Gastrocnemius medialis (tissue), 4 donors: ENCODE measurements around the gene STON2. TPM values are rescaled to one million over a fixed set of nuclear protein-coding genes. Genes with fewer than 3 reads are reported as not detected.

ENCODE experiments used
- ATAC-seq, 2 donors: fragments of 150-250 bp; one replicate each; pipeline ENCODE4 v1.9.1; 2016
- DNase-seq, 2 donors: peaks; one replicate each; pipeline ENCODE4 v3.0.0-alpha.2; 2019
- H3K27ac ChIP-seq, 4 donors: fragments of 200-600 bp; sonication (generic); 1 replicate in 1 of 4; 2 replicates in 3 of 4; pipeline ENCODE4 v1.5.1; 2016 to 2018; ENCODE audit warnings: mild to moderate bottlenecking in 2 of 4, moderate library complexity in 1 of 4
- H3K27me3 ChIP-seq, 3 donors: fragments of 200-600 bp; sonication (generic) in 2 of 3; 1 replicate in 1 of 3; 2 replicates in 2 of 3; pipeline versions ENCODE4 v1.5.1 to v1.6.0; 2016 to 2019; ENCODE audit warnings: mild to moderate bottlenecking in 1 of 3, moderate library complexity in 1 of 3
- H3K36me3 ChIP-seq, 2 donors: fragments of 200-600 bp; sonication (generic) in 1 of 2; one replicate each; pipeline ENCODE4 v1.5.1; 2017 to 2018
- H3K4me1 ChIP-seq, 2 donors: fragments of 200-600 bp; sonication (generic) in 1 of 2; one replicate each; pipeline ENCODE4 v1.5.1; 2016 to 2017; ENCODE audit warnings: mild to moderate bottlenecking in 2 of 2
- H3K4me3 ChIP-seq, 4 donors: fragments of 200-600 bp; sonication (generic) in 3 of 4; 1 replicate in 1 of 4; 2 replicates in 3 of 4; pipeline ENCODE4 v1.5.1; 2016 to 2019; ENCODE audit warnings: mild to moderate bottlenecking in 2 of 4
- H3K9me3 ChIP-seq, 3 donors: fragments of 200-600 bp; sonication (generic) in 2 of 3; 1 replicate in 1 of 3; 2 replicates in 2 of 3; pipeline ENCODE4 v1.5.1; 2016 to 2019
- POLR2A ChIP-seq, 2 donors: fragments of 450-650 bp; IDR thresholded peaks; one replicate each; pipeline ENCODE4 v1.6.1; 2017; ENCODE audit warnings: antibody characterized with exemption in 2 of 2, mild to moderate bottlenecking in 2 of 2, moderate library complexity in 2 of 2
- in situ Hi-C, 4 donors: fragments of 200-750 bp; cut with MboI; loops; one replicate each; pipeline versions ENCODE4 v1.15.0 to v1.8.0; 2017; ENCODE audit warnings: low sequenced_read_pairs in 4 of 4
- intact Hi-C: fragments of 100-400 bp; cut with DNase I; formaldehyde crosslinking; loops from one replicate; pipeline ENCODE4 v1.15.1; 2023; ENCODE audit warnings: low total_unique reads
- total RNA-seq, 4 donors: library from RNA; depleted of rRNA; stranded (reverse); fragments of >200 nt; gene quantifications; one replicate each; pipeline versions ENCODE4 v1.1.0 to v1.2.3, GENCODE V29; 2016
- TF ChIP-seq, protein P1 (sequence below), 5 experiments: fragments of 450-650 bp in 3 of 5; fragments of 200-600 bp in 2 of 5; sonication (generic) in 2 of 5; IDR thresholded peaks in 4 of 5; conservative IDR thresholded peaks in 1 of 5; 1 replicate in 4 of 5; 2 replicates in 1 of 5; pipeline ENCODE4 v1.5.1; 2016 to 2019; ENCODE audit warnings: antibody characterized with exemption in 5 of 5, mild to moderate bottlenecking in 3 of 5, moderate library complexity in 3 of 5

STON2 gene
- total RNA-seq, 4 donors from 2014 or later, result 60.2 to 198 (median 161) TPM

DNA sequence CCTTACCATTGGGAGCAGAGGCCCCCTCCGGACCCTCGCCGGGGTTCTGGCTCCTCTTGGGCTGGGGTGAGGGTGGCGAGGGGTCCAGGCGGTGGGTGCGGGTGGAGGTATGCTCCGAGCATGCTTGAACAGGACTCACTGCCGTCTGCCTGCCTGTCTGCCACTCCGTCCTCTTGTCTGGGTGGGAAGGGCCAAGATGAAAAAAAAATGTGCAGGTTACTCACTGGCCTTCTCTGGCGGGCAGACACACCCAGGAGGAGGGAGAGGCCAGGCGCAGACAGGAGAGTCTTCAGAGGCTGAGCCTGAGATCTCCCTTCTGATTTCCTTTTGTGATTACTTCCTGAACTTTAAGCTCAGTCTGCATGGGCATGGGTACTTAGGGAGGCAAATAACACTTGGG, 76.1 kb downstream of the STON2 start:
- no peaks in the 10 kb centered on the region for H3K27me3 ChIP-seq
- no peak for DNase-seq
- in situ Hi-C loops, result no loop called here
- intact Hi-C loops, result no loop called here
- no peaks in the 10 kb centered on the region for H3K36me3 ChIP-seq
- no peak for ATAC-seq
- H3K4me3 ChIP-seq, result no peak overlapping the region
- H3K9me3 ChIP-seq, result no peaks in the 10 kb centered on the region
- H3K4me1 ChIP-seq, result no peaks in the 10 kb centered on the region
- no peak for TF ChIP-seq POLR2A (IDR thresholded peaks at IDR 0.05)
- TF ChIP-seq, protein P1, sequence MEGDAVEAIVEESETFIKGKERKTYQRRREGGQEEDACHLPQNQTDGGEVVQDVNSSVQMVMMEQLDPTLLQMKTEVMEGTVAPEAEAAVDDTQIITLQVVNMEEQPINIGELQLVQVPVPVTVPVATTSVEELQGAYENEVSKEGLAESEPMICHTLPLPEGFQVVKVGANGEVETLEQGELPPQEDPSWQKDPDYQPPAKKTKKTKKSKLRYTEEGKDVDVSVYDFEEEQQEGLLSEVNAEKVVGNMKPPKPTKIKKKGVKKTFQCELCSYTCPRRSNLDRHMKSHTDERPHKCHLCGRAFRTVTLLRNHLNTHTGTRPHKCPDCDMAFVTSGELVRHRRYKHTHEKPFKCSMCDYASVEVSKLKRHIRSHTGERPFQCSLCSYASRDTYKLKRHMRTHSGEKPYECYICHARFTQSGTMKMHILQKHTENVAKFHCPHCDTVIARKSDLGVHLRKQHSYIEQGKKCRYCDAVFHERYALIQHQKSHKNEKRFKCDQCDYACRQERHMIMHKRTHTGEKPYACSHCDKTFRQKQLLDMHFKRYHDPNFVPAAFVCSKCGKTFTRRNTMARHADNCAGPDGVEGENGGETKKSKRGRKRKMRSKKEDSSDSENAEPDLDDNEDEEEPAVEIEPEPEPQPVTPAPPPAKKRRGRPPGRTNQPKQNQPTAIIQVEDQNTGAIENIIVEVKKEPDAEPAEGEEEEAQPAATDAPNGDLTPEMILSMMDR (IDR thresholded peaks at IDR 0.05 in 4 of 5, conservative IDR thresholded peaks at IDR 0.05 in 1 of 5), result no peak
- H3K27ac ChIP-seq, result no peak overlapping the region

DNA sequence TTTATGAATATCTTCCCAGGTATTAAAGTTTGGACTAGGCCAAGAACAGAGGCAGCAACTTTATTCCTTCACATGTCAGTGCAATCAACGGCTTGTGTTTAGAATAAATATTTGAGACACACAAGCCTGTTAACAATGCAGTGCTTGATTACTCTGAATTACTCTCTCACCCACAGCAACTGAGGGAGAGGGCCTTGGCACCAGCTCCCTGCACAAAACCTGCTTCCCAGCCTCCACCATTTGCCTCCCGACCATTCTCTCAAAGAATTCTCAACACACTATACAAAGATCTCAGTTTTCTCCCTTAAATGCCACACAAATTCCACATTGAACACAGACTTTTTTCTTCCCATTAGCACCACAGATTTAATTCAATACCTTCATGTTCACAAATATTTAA, 77.0 kb downstream of the STON2 start:
- no peak for ATAC-seq
- H3K9me3 ChIP-seq, result no peaks in the 10 kb centered on the region
- in situ Hi-C loops, result no loop called here
- H3K4me3 ChIP-seq, result no peak overlapping the region
- H3K27me3 ChIP-seq, result no peaks in the 10 kb centered on the region
- no peaks in the 10 kb centered on the region for H3K4me1 ChIP-seq
- TF ChIP-seq, protein P1 (IDR thresholded peaks at IDR 0.05 in 4 of 5, conservative IDR thresholded peaks at IDR 0.05 in 1 of 5), result no peak
- TF ChIP-seq POLR2A (IDR thresholded peaks at IDR 0.05), result no peak
- H3K27ac ChIP-seq, result no peak overlapping the region
- no peak for DNase-seq
- intact Hi-C loops, result no loop called here
- H3K36me3 ChIP-seq, result no peaks in the 10 kb centered on the region

DNA sequence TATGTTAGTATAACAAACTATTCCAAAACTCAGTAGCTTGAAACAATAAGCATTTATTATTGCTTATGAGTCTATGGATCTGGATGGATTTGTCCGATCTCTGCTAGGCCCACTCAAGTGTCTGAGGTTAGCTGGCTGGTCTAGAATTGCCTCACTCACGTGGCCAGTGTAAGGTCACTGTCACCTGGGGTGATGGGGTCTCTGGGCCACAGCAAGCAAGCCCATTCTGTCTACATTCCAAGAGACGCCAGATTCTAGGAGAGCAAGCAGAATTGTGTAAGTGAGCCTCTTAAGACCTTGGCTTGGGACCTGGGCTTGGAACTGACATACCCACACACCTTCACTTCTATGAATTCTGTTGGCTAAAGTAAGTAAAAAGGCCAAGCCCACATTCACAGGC, 80.2 kb downstream of the STON2 start:
- ATAC-seq (no peak), DNase-seq (no peak)
- H3K4me1 ChIP-seq, result peaks cover 5 to 12% of the 10 kb centered on the region in 2 donors
- H3K27ac ChIP-seq, result no peak overlapping the region
- no peak overlapping the region for H3K4me3 ChIP-seq
- TF ChIP-seq, protein P1 (IDR thresholded peaks at IDR 0.05 in 4 of 5, conservative IDR thresholded peaks at IDR 0.05 in 1 of 5), result no peak
- no peak for TF ChIP-seq POLR2A (IDR thresholded peaks at IDR 0.05)
- no peaks in the 10 kb centered on the region for H3K9me3 ChIP-seq
- H3K36me3 ChIP-seq, result no peaks in the 10 kb centered on the region
- intact Hi-C loops (no loop called here), in situ Hi-C loops (no loop called here)
- H3K27me3 ChIP-seq, result no peaks in the 10 kb centered on the region

DNA sequence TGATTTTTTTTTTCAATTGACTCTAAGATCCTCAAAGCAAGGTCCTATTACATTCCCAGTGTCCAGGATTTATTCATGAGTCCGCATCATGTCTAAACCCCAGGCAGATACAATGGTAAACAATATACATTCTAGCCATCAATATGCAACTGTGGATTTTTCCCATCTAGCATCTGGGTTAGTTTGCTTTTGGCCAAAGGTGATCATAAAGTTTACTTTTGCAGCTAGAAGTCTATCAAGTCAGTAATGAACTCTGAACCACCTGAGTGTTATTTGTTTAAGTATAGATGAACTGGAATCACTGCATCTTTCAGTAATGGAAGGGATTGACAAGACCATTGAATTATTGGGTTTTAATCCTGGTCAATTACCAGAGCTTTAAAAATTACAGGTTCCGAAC, 80.8 kb downstream of the STON2 start:
- H3K27ac ChIP-seq, result no peak overlapping the region
- peaks cover 5 to 18% of the 10 kb centered on the region in 2 donors for H3K4me1 ChIP-seq
- in situ Hi-C loops, result no loop called here
- TF ChIP-seq, protein P1 (IDR thresholded peaks at IDR 0.05 in 4 of 5, conservative IDR thresholded peaks at IDR 0.05 in 1 of 5), result no peak
- no peak for TF ChIP-seq POLR2A (IDR thresholded peaks at IDR 0.05)
- H3K36me3 ChIP-seq, result no peaks in the 10 kb centered on the region
- intact Hi-C loops, result no loop called here
- DNase-seq (no peak), ATAC-seq (no peak)
- H3K4me3 ChIP-seq, result no peak overlapping the region
- H3K27me3 ChIP-seq, result no peaks in the 10 kb centered on the region
- no peaks in the 10 kb centered on the region for H3K9me3 ChIP-seq

DNA sequence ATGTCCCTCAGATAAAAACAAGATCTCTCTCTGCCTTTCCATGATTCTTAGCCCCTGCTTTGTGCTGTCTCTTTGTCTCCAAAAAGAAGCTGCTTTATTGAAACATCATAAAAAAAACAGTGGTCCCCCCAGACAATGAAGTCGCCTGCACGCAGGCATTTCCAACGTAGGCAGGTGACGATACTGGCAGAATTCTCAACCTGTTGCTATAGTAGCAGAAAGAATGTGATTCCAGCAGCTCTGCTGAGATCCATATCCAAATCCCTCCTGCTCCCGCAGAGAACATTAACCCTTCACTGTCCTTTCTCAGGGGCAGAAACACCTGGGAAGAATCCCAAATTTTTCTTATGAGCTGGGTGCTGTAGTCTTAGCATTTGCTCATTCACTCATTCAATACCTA, 84.8 kb downstream of the STON2 start:
- TF ChIP-seq, protein P1 (IDR thresholded peaks at IDR 0.05 in 4 of 5, conservative IDR thresholded peaks at IDR 0.05 in 1 of 5), result no peak
- no peak for TF ChIP-seq POLR2A (IDR thresholded peaks at IDR 0.05)
- Histone ChIP-seq H3K27me3 (no peaks in the 10 kb centered on the region), H3K4me1 (peaks cover 12 to 25% of the 10 kb centered on the region in 2 donors), H3K4me3 (no peak overlapping the region), H3K36me3 (no peaks in the 10 kb centered on the region), H3K9me3 (no peaks in the 10 kb centered on the region), H3K27ac (no peak overlapping the region)
- ATAC-seq (no peak), DNase-seq (no peak)
- in situ Hi-C loops, result no loop called here
- intact Hi-C loops, result no loop called here
